ENCODE measurements around the gene PARP1.
A peak's percentile ranks its signal among the peaks of the same experiment; 100 is the strongest.

The PARP1 gene

GRCh38 chr1:226409392-226409791, 1.5 kb upstream of the PARP1 start:
- no peak overlapping the region for H3K4me3 ChIP-seq (ENCODE audit: low read depth, low read length, poor library complexity, severe bottlenecking)
- H3K4me1 ChIP-seq (ENCODE audit: insufficient read depth, low read length, severe bottlenecking), result peaks cover 27% of the 10 kb centered on the region
- no peaks in the 10 kb centered on the region for H3F3A ChIP-seq (ENCODE audit: insufficient read depth, low read length)
- no peaks in the 10 kb centered on the region for H3K27me3 ChIP-seq (ENCODE audit: insufficient read depth, low read length)
- H3K9me3 ChIP-seq (ENCODE audit: low read length), result no peaks in the 10 kb centered on the region
- H2AFZ ChIP-seq (ENCODE audit: low read length), result no peak overlapping the region
- no peak overlapping the region for H3K27ac ChIP-seq (ENCODE audit: low read depth, low read length, poor library complexity, severe bottlenecking)
- no peaks in the 10 kb centered on the region for H3K9me2 ChIP-seq (ENCODE audit: low read depth, low read length)
- H4K20me1 ChIP-seq (ENCODE audit: insufficient read depth, low read length), result no peaks in the 10 kb centered on the region
- TF ChIP-seq EZH2 (IDR thresholded peaks at IDR 0.05; ENCODE audit: borderline replicate concordance, low read length) (no peak), CTCF (IDR thresholded peaks at IDR 0.05; ENCODE audit: low read length) (no peak)
- H3K36me3 ChIP-seq (ENCODE audit: insufficient read depth, low read length), result peaks cover 6% of the 10 kb centered on the region; the same call in 1 of the 2 replicates
- H3K79me2 ChIP-seq (ENCODE audit: insufficient read depth, low read length), result peaks cover 28% of the 10 kb centered on the region
- no peak overlapping the region for H3K9ac ChIP-seq (ENCODE audit: low read length)
- no peak overlapping the region for H3K4me2 ChIP-seq (ENCODE audit: low read length)

GRCh38 chr1:226408285-226409184, 642 bp upstream of the PARP1 start:
- Histone ChIP-seq H2AFZ (ENCODE audit: low read length) (peak overlapping the region; percentile 51; the same call in 1 of the 2 replicates), H3F3A (ENCODE audit: insufficient read depth, low read length) (no peaks in the 10 kb centered on the region), H3K9ac (ENCODE audit: low read length) (peak overlapping the region; percentile 63), H3K4me3 (ENCODE audit: low read depth, low read length, poor library complexity, severe bottlenecking) (peak overlapping the region; percentile 95), H3K27me3 (ENCODE audit: insufficient read depth, low read length) (no peaks in the 10 kb centered on the region), H3K36me3 (ENCODE audit: insufficient read depth, low read length) (peaks cover 6% of the 10 kb centered on the region; the same call in 1 of the 2 replicates), H3K79me2 (ENCODE audit: insufficient read depth, low read length) (peaks cover 36% of the 10 kb centered on the region), H3K4me2 (ENCODE audit: low read length) (peak overlapping the region; percentile 98), H3K9me2 (ENCODE audit: low read depth, low read length) (no peaks in the 10 kb centered on the region), H3K27ac (ENCODE audit: low read depth, low read length, poor library complexity, severe bottlenecking) (peak overlapping the region; percentile 59), H3K4me1 (ENCODE audit: insufficient read depth, low read length, severe bottlenecking) (peaks cover 36% of the 10 kb centered on the region), H3K9me3 (ENCODE audit: low read length) (no peaks in the 10 kb centered on the region), H4K20me1 (ENCODE audit: insufficient read depth, low read length) (no peaks in the 10 kb centered on the region)
- TF ChIP-seq EZH2 (IDR thresholded peaks at IDR 0.05; ENCODE audit: borderline replicate concordance, low read length) (no peak), CTCF (IDR thresholded peaks at IDR 0.05; ENCODE audit: low read length) (no peak)

- peak overlapping the region; percentile 95 for H3K27ac ChIP-seq (ENCODE audit: low read depth, low read length, poor library complexity, severe bottlenecking)
- TF ChIP-seq EZH2 (IDR thresholded peaks at IDR 0.05; ENCODE audit: borderline replicate concordance, low read length), result no peak
- TF ChIP-seq CTCF (IDR thresholded peaks at IDR 0.05; ENCODE audit: low read length), result no peak
These were observed 745 bp downstream of the PARP1 start for GRCh38 chr1:226407199-226407496.

More at GRCh38 chr1:226407199-226407496, 745 bp downstream of the PARP1 start:
- peak overlapping the region; percentile 98 for H3K4me2 ChIP-seq (ENCODE audit: low read length)
- H2AFZ ChIP-seq (ENCODE audit: low read length), result no peak overlapping the region
- no peaks in the 10 kb centered on the region for H4K20me1 ChIP-seq (ENCODE audit: insufficient read depth, low read length)
- peaks cover 50% of the 10 kb centered on the region for H3K4me1 ChIP-seq (ENCODE audit: insufficient read depth, low read length, severe bottlenecking)
- no peaks in the 10 kb centered on the region for H3F3A ChIP-seq (ENCODE audit: insufficient read depth, low read length)
- peaks cover 13% of the 10 kb centered on the region for H3K36me3 ChIP-seq (ENCODE audit: insufficient read depth, low read length)
- H3K4me3 ChIP-seq (ENCODE audit: low read depth, low read length, poor library complexity, severe bottlenecking), result peak overlapping the region; percentile 95
- peak overlapping the region; percentile 97 for H3K9ac ChIP-seq (ENCODE audit: low read length)
- H3K9me2 ChIP-seq (ENCODE audit: low read depth, low read length), result no peaks in the 10 kb centered on the region
- no peaks in the 10 kb centered on the region for H3K9me3 ChIP-seq (ENCODE audit: low read length)
- no peaks in the 10 kb centered on the region for H3K27me3 ChIP-seq (ENCODE audit: insufficient read depth, low read length)
- H3K79me2 ChIP-seq (ENCODE audit: insufficient read depth, low read length), result peaks cover 49% of the 10 kb centered on the region
